NCI-H2081 treated with DMSO at 0.1 percent for 48 hours (cell line): ENCODE data around the gene NKD2.
"Not testable (repeated sequence)": the region's sequence is repeated elsewhere in the genome, so short reads cannot be mapped to it uniquely, and the experiment has no call there.

ENCODE experiments used
- DNase-seq: peaks from one replicate; lab custom pipeline; 2025; lab: John Stamatoyannopoulos, UW

The NKD2 gene

GRCh38 chr5:1013238-1013947, 4.8 kb downstream of the NKD2 start:
- DNase-seq = no peak

GRCh38 chr5:1013948-1014301, 5.3 kb downstream of the NKD2 start:
- no peak for DNase-seq

GRCh38 chr5:1014346-1014745, 5.7 kb downstream of the NKD2 start:
- DNase-seq = no peak

- DNase-seq = no peak
These were observed 6.2 kb downstream of the NKD2 start for GRCh38 chr5:1014781-1015221.

- DNase-seq = no peak
These were observed 6.9 kb downstream of the NKD2 start for GRCh38 chr5:1015507-1015906.

GRCh38 chr5:1016036-1016435, 7.4 kb downstream of the NKD2 start:
- DNase-seq = no peak

- DNase-seq = no peak
These were observed 7.9 kb downstream of the NKD2 start for GRCh38 chr5:1016476-1016875.

- no peak for DNase-seq
These were observed 8.5 kb downstream of the NKD2 start for GRCh38 chr5:1017056-1017455.

GRCh38 chr5:1017691-1018455, 9.3 kb downstream of the NKD2 start:
- no peak for DNase-seq

GRCh38 chr5:1018596-1018995, 10.0 kb downstream of the NKD2 start:
- DNase-seq = no peak

GRCh38 chr5:1019001-1019905, 10.7 kb downstream of the NKD2 start:
- no peak for DNase-seq

- no peak for DNase-seq
These were observed 11.9 kb downstream of the NKD2 start for GRCh38 chr5:1020452-1020961.

- no peak for DNase-seq
These were observed 12.8 kb downstream of the NKD2 start for GRCh38 chr5:1021136-1021968.

GRCh38 chr5:1021969-1022336, 13.4 kb downstream of the NKD2 start:
- DNase-seq = not testable (repeated sequence)

GRCh38 chr5:1026700-1027621, 18.4 kb downstream of the NKD2 start:
- DNase-seq = no peak

- no peak for DNase-seq
These were observed 19.2 kb downstream of the NKD2 start for GRCh38 chr5:1027631-1028441.

GRCh38 chr5:1028481-1029281, 20.1 kb downstream of the NKD2 start:
- no peak for DNase-seq

- DNase-seq = no peak
These were observed 20.8 kb downstream of the NKD2 start for GRCh38 chr5:1029282-1029944.
